Tibial artery (tissue), 4 donors: Measurements from ENCODE around the gene NTN3.

Experiments
- DNase-seq, 2 donors: peaks; one replicate each; pipeline ENCODE4 v3.0.0-alpha.2; 2019
- H3K27ac ChIP-seq, 2 donors: fragments of 200-600 bp; sonication (generic) in 1 of 2; 1 replicate in 1 of 2; 2 replicates in 1 of 2; pipeline ENCODE4 v1.5.1; 2018 to 2019; ENCODE audit warnings: mild to moderate bottlenecking in 1 of 2
- H3K27me3 ChIP-seq, 2 donors: fragments of 200-600 bp; sonication (generic) in 1 of 2; one replicate each; pipeline versions ENCODE4 v1.5.1 to v1.6.0; 2016 to 2019
- H3K36me3 ChIP-seq, 3 donors: fragments of 200-600 bp; sonication (generic) in 2 of 3; one replicate each; pipeline ENCODE4 v1.5.1; 2016 to 2019; ENCODE audit warnings: mild to moderate bottlenecking in 2 of 3
- H3K4me1 ChIP-seq, 4 donors: fragments of 200-600 bp; sonication (generic) in 2 of 4; 1 replicate in 3 of 4; 2 replicates in 1 of 4; pipeline ENCODE4 v1.5.1; 2016 to 2019
- H3K4me3 ChIP-seq, 2 donors: fragments of 200-600 bp; sonication (generic) in 1 of 2; 1 replicate in 1 of 2; 2 replicates in 1 of 2; pipeline ENCODE4 v1.5.1; 2018 to 2019; ENCODE audit warnings: mild to moderate bottlenecking in 2 of 2
- H3K9me3 ChIP-seq, 3 donors: fragments of 200-600 bp; sonication (generic) in 1 of 3; one replicate each; pipeline ENCODE4 v1.5.1; 2016 to 2019
- intact Hi-C: fragments of 100-400 bp; cut with DNase I; formaldehyde crosslinking; loops from one replicate; pipeline ENCODE4 v1.15.0; 2023; ENCODE audit warnings: low total_unique reads
- TF ChIP-seq, protein P1 (sequence below), 2 experiments: fragments of 200-600 bp in 1 of 2; fragments of 450-650 bp in 1 of 2; IDR thresholded peaks; one replicate each; pipeline ENCODE4 v1.5.1; 2017 to 2019; ENCODE audit warnings: antibody characterized with exemption in 2 of 2, mild to moderate bottlenecking in 1 of 2, moderate library complexity in 1 of 2

NTN3 gene

DNA sequence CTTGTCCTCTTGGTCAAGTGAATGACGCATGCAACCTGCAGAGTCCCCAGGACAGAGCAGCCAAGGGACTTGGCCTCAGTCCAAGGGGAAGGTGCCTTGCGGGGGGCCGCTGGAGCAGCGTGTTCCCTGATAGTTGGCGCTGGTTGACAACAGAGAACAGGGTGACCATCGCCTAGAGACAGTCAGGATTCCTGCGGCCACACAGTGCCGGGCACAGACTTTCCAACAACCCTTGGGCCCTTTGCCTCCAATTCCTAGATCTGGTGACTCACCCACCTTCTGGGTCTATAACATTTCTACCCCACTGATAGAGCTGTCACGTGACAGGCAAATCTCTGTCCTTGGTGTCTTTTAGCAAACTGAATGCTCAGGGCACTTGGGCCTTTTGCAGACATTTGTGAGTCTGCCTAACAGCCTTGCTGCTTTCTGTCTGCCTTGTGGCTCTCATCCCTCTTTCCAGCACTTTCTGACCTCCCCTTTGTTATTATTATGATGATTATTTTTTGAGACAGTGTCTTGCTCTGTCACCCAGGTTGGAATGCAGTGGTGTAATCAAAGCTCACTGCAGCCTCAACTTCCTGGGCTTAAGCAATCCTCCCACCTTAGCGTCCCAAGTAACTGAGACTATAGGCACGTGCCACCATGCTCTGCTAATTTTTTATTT lies 23.0 kb upstream of the NTN3 start:
- Histone ChIP-seq H3K36me3 (peaks cover 0 to 69% (median 4%) of the 10 kb centered on the region in 3 donors), H3K4me3 (no peak overlapping the region), H3K9me3 (no peaks in the 10 kb centered on the region), H3K27ac (no peak overlapping the region), H3K4me1 (no peaks in the 10 kb centered on the region), H3K27me3 (no peaks in the 10 kb centered on the region)
- no peak for DNase-seq
- intact Hi-C loops: no loop called here
- TF ChIP-seq, protein P1, sequence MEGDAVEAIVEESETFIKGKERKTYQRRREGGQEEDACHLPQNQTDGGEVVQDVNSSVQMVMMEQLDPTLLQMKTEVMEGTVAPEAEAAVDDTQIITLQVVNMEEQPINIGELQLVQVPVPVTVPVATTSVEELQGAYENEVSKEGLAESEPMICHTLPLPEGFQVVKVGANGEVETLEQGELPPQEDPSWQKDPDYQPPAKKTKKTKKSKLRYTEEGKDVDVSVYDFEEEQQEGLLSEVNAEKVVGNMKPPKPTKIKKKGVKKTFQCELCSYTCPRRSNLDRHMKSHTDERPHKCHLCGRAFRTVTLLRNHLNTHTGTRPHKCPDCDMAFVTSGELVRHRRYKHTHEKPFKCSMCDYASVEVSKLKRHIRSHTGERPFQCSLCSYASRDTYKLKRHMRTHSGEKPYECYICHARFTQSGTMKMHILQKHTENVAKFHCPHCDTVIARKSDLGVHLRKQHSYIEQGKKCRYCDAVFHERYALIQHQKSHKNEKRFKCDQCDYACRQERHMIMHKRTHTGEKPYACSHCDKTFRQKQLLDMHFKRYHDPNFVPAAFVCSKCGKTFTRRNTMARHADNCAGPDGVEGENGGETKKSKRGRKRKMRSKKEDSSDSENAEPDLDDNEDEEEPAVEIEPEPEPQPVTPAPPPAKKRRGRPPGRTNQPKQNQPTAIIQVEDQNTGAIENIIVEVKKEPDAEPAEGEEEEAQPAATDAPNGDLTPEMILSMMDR (IDR thresholded peaks at IDR 0.05): no peak

DNA sequence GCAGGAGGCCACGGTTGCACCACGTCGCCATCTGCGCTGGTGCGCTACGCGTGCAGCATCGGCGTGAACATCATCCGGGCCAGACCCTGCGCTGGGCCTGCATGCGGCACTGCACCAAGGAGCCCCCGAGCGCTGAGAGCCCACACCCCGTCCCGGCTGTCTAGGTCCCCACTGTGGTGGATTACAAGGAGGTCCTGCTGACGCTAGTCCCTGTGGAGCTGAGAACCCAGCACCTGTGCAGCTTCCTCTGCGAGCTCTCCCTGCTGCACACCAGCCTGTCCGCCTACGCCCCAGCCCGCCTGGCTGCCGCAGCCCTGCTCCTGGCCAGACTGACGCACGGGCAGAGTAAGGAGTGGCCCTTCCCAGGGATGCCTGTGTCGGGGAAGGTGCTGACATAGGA lies 22.0 kb upstream of the NTN3 start:
- intact Hi-C loops: no loop called here
- TF ChIP-seq, protein P1 (IDR thresholded peaks at IDR 0.05): no peak
- Histone ChIP-seq H3K36me3 (peaks cover 0 to 79% (median 4%) of the 10 kb centered on the region in 3 donors), H3K27me3 (no peaks in the 10 kb centered on the region), H3K4me3 (no peak overlapping the region), H3K9me3 (no peaks in the 10 kb centered on the region), H3K27ac (no peak overlapping the region), H3K4me1 (no peaks in the 10 kb centered on the region)
- no peak for DNase-seq

DNA sequence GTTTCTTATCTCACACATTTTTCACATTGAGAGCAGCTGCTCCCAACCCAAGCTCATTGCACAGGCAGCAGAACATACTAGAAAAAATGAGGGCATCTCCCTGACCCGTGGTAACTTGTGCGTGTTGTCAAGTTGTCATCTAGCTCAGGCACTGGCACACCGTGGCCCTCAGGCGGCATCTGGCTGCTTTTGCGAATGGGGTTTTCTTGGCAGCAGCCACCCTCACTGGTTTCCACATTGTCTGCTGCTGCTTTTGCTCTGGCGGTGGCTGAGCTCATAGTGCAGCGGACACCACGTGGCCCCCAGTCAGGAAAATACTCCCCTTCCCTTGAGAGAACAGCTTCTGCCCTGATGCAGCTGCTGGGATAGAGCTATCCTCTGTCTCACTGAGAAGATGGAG lies 20.6 kb upstream of the NTN3 start:
- peaks cover 0 to 74% (median 4%) of the 10 kb centered on the region in 3 donors for H3K36me3 ChIP-seq
- no peaks in the 10 kb centered on the region for H3K9me3 ChIP-seq
- intact Hi-C loops: no loop called here
- H3K27me3 ChIP-seq: no peaks in the 10 kb centered on the region
- H3K4me3 ChIP-seq: no peak overlapping the region
- TF ChIP-seq, protein P1 (IDR thresholded peaks at IDR 0.05): no peak
- H3K27ac ChIP-seq: no peak overlapping the region
- H3K4me1 ChIP-seq: no peaks in the 10 kb centered on the region
- DNase-seq: no peak

DNA sequence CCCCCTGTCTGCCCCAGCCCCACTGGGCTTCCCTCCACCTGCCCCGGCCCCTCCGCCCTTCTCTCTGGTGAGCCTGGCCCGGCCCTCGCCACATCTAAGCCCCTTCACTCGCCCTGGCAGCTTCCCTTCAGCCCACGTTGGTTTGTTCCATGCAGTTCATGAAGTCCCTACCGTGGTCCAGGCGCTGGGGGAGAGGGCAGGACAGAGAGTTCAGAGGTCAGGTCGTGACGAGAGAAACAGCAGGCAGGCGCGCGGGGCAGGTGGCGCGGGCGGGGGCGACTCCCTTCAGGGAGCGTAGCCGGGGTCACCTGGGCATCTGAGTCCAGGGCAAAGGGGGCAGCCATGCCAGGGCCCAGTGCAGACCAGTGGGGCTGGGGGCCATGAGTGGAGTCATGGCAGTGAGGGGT lies 20.1 kb upstream of the NTN3 start:
- H3K27ac ChIP-seq: no peak overlapping the region
- intact Hi-C loops: no loop called here
- no peak for DNase-seq
- H3K9me3 ChIP-seq: no peaks in the 10 kb centered on the region
- no peaks in the 10 kb centered on the region for H3K4me1 ChIP-seq
- peaks cover 0 to 74% (median 1%) of the 10 kb centered on the region in 3 donors for H3K36me3 ChIP-seq
- TF ChIP-seq, protein P1 (IDR thresholded peaks at IDR 0.05): no peak
- H3K4me3 ChIP-seq: no peak overlapping the region
- H3K27me3 ChIP-seq: no peaks in the 10 kb centered on the region

DNA sequence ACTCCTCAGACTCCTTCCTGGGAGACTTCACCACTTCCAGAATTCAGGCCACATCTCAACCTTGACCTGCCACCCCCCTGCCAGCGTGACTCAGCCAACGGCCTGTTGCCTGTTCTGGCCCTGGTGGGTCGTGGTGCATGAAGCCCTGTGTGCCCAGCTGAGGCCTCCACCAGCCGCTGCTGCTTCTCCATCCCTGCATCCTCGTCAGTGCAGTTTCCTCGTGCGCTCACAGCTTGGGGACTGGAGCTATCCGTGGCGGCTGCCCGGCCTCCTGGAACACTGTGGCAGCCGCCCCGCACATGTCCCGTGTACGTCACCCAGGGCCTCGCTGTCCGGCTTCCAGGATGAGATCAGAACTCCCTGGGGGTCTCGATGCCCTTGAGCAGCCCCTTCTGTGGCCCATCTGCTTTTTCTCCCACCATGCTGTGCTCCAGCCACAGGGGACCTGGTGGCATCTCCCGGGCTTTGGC lies 19.2 kb upstream of the NTN3 start:
- H3K36me3 ChIP-seq: peaks cover 0 to 74% (median 0%) of the 10 kb centered on the region in 3 donors
- intact Hi-C loops: no loop called here

More for the DNA sequence above, 19.2 kb upstream of the NTN3 start:
- H3K4me3 ChIP-seq: no peak overlapping the region
- no peaks in the 10 kb centered on the region for H3K9me3 ChIP-seq
- DNase-seq: no peak
- TF ChIP-seq, protein P1 (IDR thresholded peaks at IDR 0.05): no peak
- H3K4me1 ChIP-seq: no peaks in the 10 kb centered on the region
- H3K27ac ChIP-seq: no peak overlapping the region
- H3K27me3 ChIP-seq: no peaks in the 10 kb centered on the region
